Mesenchymal stem cell (in vitro differentiated cells and primary cell): ENCODE measurements around the gene KNTC1.
"Not testable (repeated sequence)": the region's sequence is repeated elsewhere in the genome, so short reads cannot be mapped to it uniquely, and the experiment has no call there.

Experiments used
- DNase-seq: peaks from one replicate; pipeline ENCODE4 v3.0.0-alpha.2; 2013
- H2AFZ ChIP-seq: one replicate; pipeline ENCODE4 v1.6.1; 2013; ENCODE audit warnings: low read depth, mild to moderate bottlenecking, control low read depth, inconsistent platforms, low read length, moderate library complexity
- H2AK5ac ChIP-seq: 2 replicates; pipeline ENCODE4 v1.6.1; 2013; ENCODE audit warnings: low read length, moderate library complexity, mild to moderate bottlenecking, inconsistent platforms; ENCODE audit not compliant: severe bottlenecking
- H2BK120ac ChIP-seq: one replicate; pipeline ENCODE4 v1.6.1; 2013; ENCODE audit warnings: low read depth, mild to moderate bottlenecking, inconsistent platforms, low read length, moderate library complexity
- H2BK12ac ChIP-seq, 2 experiments: one replicate each; pipeline ENCODE4 v1.6.1; 2013; ENCODE audit warnings: inconsistent platforms in 2 of 2, low read length in 2 of 2, mild to moderate bottlenecking in 2 of 2, moderate library complexity in 2 of 2, control low read depth in 1 of 2
- H2BK15ac ChIP-seq: one replicate; pipeline ENCODE4 v1.6.1; 2013; ENCODE audit warnings: mild to moderate bottlenecking, low read depth, inconsistent platforms; ENCODE audit not compliant: poor library complexity, severe bottlenecking
- H2BK5ac ChIP-seq: 2 replicates; pipeline ENCODE4 v1.6.1; 2013; ENCODE audit warnings: low read depth, mild to moderate bottlenecking, low read length, control low read depth, inconsistent platforms; ENCODE audit not compliant: poor library complexity, severe bottlenecking
- H3K14ac ChIP-seq, 2 experiments: one replicate each; pipeline ENCODE4 v1.6.1; 2013; ENCODE audit warnings: inconsistent platforms in 2 of 2, low read length in 2 of 2, control low read depth in 1 of 2, mild to moderate bottlenecking in 1 of 2, moderate library complexity in 1 of 2
- H3K18ac ChIP-seq, 2 experiments: one replicate each; pipeline ENCODE4 v1.6.1; 2013; ENCODE audit warnings: inconsistent platforms in 2 of 2, low read length in 2 of 2, control low read depth in 1 of 2, low read depth in 1 of 2, mild to moderate bottlenecking in 1 of 2
- H3K23ac ChIP-seq, 2 experiments: one replicate each; pipeline ENCODE4 v1.6.1; 2013; ENCODE audit warnings: inconsistent platforms in 2 of 2, low read length in 2 of 2, mild to moderate bottlenecking in 2 of 2, moderate library complexity in 2 of 2, control low read depth in 1 of 2
- H3K27ac ChIP-seq: 2 replicates; pipeline ENCODE4 v1.5.1; 2013; ENCODE audit warnings: mild to moderate bottlenecking, moderate library complexity, low read length, control low read depth, inconsistent platforms; ENCODE audit not compliant: poor library complexity, severe bottlenecking
- H3K27me3 ChIP-seq, 2 experiments: 2 replicates each; pipeline versions ENCODE4 v1.6.1 to v1.7.0; 2013; ENCODE audit warnings: low read length in 2 of 2, mild to moderate bottlenecking in 2 of 2, moderate library complexity in 2 of 2, control low read depth in 1 of 2, inconsistent platforms in 1 of 2; ENCODE audit not compliant: control insufficient read depth in 1 of 2, insufficient read depth in 1 of 2
- H3K36me3 ChIP-seq, 2 experiments: 2 replicates each; pipeline versions ENCODE4 v1.6.1 to v1.7.0; 2013; ENCODE audit warnings: low read length in 2 of 2, control low read depth in 1 of 2, inconsistent platforms in 1 of 2, low read depth in 1 of 2, mild to moderate bottlenecking in 1 of 2; ENCODE audit not compliant: insufficient read depth in 2 of 2, control insufficient read depth in 1 of 2
- H3K4ac ChIP-seq, 2 experiments: one replicate each; pipeline ENCODE4 v1.6.1; 2013; ENCODE audit warnings: inconsistent platforms in 2 of 2, low read length in 2 of 2, mild to moderate bottlenecking in 2 of 2, moderate library complexity in 2 of 2, control low read depth in 1 of 2, low read depth in 1 of 2
- H3K4me1 ChIP-seq: 2 replicates; pipeline ENCODE4 v1.6.1; 2013; ENCODE audit warnings: low read depth, low read length, control low read depth; ENCODE audit not compliant: control insufficient read depth, insufficient read depth
- H3K4me2 ChIP-seq: 2 replicates; pipeline ENCODE4 v1.6.1; 2013; ENCODE audit warnings: low read length, mild to moderate bottlenecking, inconsistent platforms; ENCODE audit not compliant: poor library complexity, severe bottlenecking
- H3K4me3 ChIP-seq, 2 experiments: 2 replicates each; pipeline versions ENCODE4 v1.5.1 to v1.7.0; 2013; ENCODE audit warnings: low read length in 2 of 2, mild to moderate bottlenecking in 2 of 2, control low read depth in 1 of 2, low read depth in 1 of 2; ENCODE audit not compliant: insufficient read depth in 1 of 2
- H3K79me1 ChIP-seq: replicated peaks from 2 replicates; pipeline ENCODE4 v1.6.1; 2013; ENCODE audit warnings: mild to moderate bottlenecking, control low read depth, low read length, inconsistent platforms; ENCODE audit not compliant: poor library complexity, severe bottlenecking
- H3K9ac ChIP-seq: 2 replicates; pipeline ENCODE4 v1.7.0; 2013; ENCODE audit warnings: mild to moderate bottlenecking, low read length, moderate library complexity
- H3K9me3 ChIP-seq: 2 replicates; pipeline ENCODE4 v1.7.0; 2013; ENCODE audit warnings: mild to moderate bottlenecking, low read length; ENCODE audit not compliant: control insufficient read depth
- H4K8ac ChIP-seq: one replicate; pipeline ENCODE4 v1.6.1; 2013; ENCODE audit warnings: inconsistent platforms, mild to moderate bottlenecking, low read length, moderate library complexity
- H4K91ac ChIP-seq: one replicate; pipeline ENCODE4 v1.6.1; 2013; ENCODE audit warnings: mild to moderate bottlenecking, low read length, inconsistent platforms
- WGBS: methylation state at CpG from one replicate; pipeline ENCODE4 v1.1.7; 2013; ENCODE audit warnings: mixed read lengths; 5-methylcytosine and 5-hydroxymethylcytosine counted together

Gene KNTC1

DNA sequence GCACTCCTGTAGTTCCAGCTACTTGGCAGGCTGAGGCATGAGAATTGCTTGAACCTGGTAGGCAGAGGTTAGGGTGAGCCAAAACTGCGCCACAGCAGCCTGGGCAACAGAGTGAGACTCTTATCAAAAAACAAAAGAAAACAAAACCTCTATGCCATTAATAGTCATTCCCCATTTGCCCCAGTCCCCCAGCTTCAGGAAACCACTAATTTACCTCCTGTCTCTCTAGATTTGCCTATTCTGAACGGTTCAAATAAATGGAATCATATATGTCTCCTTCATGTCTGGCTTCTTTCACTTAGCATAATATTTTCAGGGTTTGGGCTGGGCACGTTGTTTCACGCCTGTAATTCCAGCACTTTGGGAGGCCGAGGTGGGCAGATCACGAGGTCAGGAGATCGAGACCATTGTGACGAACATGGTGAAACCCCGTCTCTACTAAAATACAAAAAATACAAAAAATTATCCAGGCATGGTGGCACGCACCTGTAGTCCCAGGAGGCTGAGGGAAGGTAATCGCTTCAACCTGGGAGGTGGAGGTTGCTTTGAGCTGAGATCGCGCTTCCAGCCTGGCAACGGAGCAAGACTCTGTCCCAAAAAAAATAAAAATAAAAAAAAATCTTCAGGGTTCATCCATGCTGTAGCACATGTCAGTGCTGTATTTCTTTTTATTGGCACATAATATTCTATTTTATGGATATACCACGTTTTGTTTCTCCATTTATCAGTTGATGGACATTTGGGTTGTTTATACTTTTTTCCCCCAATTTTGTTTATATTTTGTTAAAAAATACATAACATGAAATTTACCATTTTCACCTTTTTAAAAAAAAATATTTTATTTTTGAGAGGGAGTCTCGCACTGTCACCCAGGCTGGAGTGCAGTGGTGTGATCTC lies 31.9 kb downstream of the KNTC1 start:
- Histone ChIP-seq H4K8ac (no peak overlapping the region), H2BK5ac (no peak overlapping the region), H3K27ac (no peak overlapping the region), H3K27me3 (no peaks in the 10 kb centered on the region), H3K23ac (no peak overlapping the region), H3K4me3 (no peak overlapping the region), H3K9me3 (no peaks in the 10 kb centered on the region), H3K36me3 (peaks cover 3 to 35% of the 10 kb centered on the region in 2 experiments), H3K4me1 (no peaks in the 10 kb centered on the region), H3K4ac (no peak overlapping the region), H3K14ac (no peak overlapping the region), H2BK120ac (no peak overlapping the region), H3K4me2 (no peak overlapping the region), H2AK5ac (no peak overlapping the region), H3K9ac (no peak overlapping the region), H2AFZ (no peak overlapping the region), H3K79me1 (peaks cover 4% of the 10 kb centered on the region), H3K18ac (no peak overlapping the region), H2BK12ac (no peak overlapping the region), H4K91ac (no peak overlapping the region), H2BK15ac (no peak overlapping the region)
- DNase-seq, result no peak
- WGBS, result over 99% methylated on average over 7 of the region's 16 CpGs

- no peak overlapping the region for H3K23ac ChIP-seq
- H3K9ac ChIP-seq, result no peak overlapping the region
- H3K79me1 ChIP-seq, result peaks cover 3% of the 10 kb centered on the region
- H3K14ac ChIP-seq, result no peak overlapping the region
- no peak overlapping the region for H4K8ac ChIP-seq
- no peaks in the 10 kb centered on the region for H3K9me3 ChIP-seq
- no peak overlapping the region for H3K18ac ChIP-seq
- no peak overlapping the region for H2BK120ac ChIP-seq
- no peak overlapping the region for H2BK15ac ChIP-seq
- peaks cover 3 to 29% of the 10 kb centered on the region in 2 experiments for H3K36me3 ChIP-seq
- H2AK5ac ChIP-seq, result no peak overlapping the region
- H3K27ac ChIP-seq, result no peak overlapping the region
- H3K4ac ChIP-seq, result no peak overlapping the region
- H4K91ac ChIP-seq, result no peak overlapping the region
- H2BK5ac ChIP-seq, result no peak overlapping the region
- 98% methylated on average over 3 of the region's 3 CpGs for WGBS
- H2AFZ ChIP-seq, result no peak overlapping the region
- no peaks in the 10 kb centered on the region for H3K27me3 ChIP-seq
- H3K4me1 ChIP-seq, result no peaks in the 10 kb centered on the region
- no peak overlapping the region for H3K4me2 ChIP-seq
- H2BK12ac ChIP-seq, result no peak overlapping the region
- no peak for DNase-seq
- H3K4me3 ChIP-seq, result no peak overlapping the region
Observed at GRCh38 chr12:122560138-122560537, 33.1 kb downstream of the KNTC1 start.

DNA sequence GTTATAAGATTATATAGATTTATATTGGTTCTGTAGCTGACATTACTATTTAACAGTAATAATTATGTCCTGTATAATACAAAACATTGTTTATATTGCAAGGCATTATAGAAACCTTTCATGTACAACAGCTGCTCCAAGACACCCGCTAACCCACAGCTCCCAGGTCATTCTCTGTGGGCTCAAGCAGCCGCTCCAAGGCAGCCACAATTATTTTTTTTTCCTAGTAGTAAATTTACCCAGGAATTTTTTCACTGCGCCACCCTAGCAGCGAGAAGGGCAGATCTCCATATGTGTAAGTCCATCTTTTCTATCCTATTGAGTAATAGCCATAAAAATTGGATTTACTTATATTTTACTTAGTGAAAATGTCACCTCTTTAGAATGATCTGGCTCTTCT lies 36.3 kb downstream of the KNTC1 start:
- H4K8ac ChIP-seq, result no peak overlapping the region
- no peak overlapping the region for H3K9ac ChIP-seq
- WGBS, result 96% methylated on average over 2 of the region's 4 CpGs
- H2BK15ac ChIP-seq, result no peak overlapping the region
- H2BK12ac ChIP-seq, result no peak overlapping the region
- H3K4me2 ChIP-seq, result no peak overlapping the region
- H2BK120ac ChIP-seq, result no peak overlapping the region
- H3K4me3 ChIP-seq, result no peak overlapping the region
- no peak overlapping the region for H3K14ac ChIP-seq
- no peak overlapping the region for H2BK5ac ChIP-seq
- H3K4me1 ChIP-seq, result no peaks in the 10 kb centered on the region
- no peak overlapping the region for H3K18ac ChIP-seq
- peaks cover 0 to 16% of the 10 kb centered on the region in 2 experiments for H3K36me3 ChIP-seq
- no peak overlapping the region for H2AK5ac ChIP-seq
- no peak overlapping the region for H4K91ac ChIP-seq
- no peak overlapping the region for H3K27ac ChIP-seq
- H3K27me3 ChIP-seq, result no peaks in the 10 kb centered on the region
- no peak overlapping the region for H2AFZ ChIP-seq
- H3K4ac ChIP-seq, result no peak overlapping the region
- no peak overlapping the region for H3K23ac ChIP-seq
- no peaks in the 10 kb centered on the region for H3K79me1 ChIP-seq
- no peaks in the 10 kb centered on the region for H3K9me3 ChIP-seq
- no peak for DNase-seq

DNA sequence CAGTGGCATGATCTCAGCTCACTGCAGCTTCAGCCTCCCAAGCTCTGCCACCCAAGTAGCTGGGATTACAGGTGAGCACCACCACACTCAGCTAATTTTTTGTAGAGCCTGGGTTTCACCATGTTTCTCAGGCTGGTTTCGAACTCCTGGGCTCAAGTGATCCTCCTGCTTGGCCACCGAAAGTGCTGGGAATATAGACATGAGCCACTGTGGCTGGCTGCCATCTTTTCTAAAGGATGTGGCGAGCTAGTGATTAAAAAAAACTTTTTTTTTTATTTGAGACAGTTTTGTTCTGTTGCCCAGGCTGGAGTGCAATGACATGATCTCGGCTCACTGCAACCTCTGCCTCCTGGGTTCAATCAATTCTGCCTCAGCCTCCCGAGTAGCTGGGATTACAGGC lies 39.8 kb downstream of the KNTC1 start:
- not testable (repeated sequence) for H3K4me2 ChIP-seq, H2BK5ac ChIP-seq, H3K4me3 ChIP-seq, DNase-seq, H2AK5ac ChIP-seq, H3K79me1 ChIP-seq, H2AFZ ChIP-seq, H3K27ac ChIP-seq, H4K91ac ChIP-seq, H3K4ac ChIP-seq, H4K8ac ChIP-seq, H3K9me3 ChIP-seq, H2BK12ac ChIP-seq, H3K27me3 ChIP-seq, H3K4me1 ChIP-seq, H2BK120ac ChIP-seq, H3K23ac ChIP-seq, H3K18ac ChIP-seq, H3K9ac ChIP-seq, H2BK15ac ChIP-seq, H3K14ac ChIP-seq
- H3K36me3 ChIP-seq, result peaks cover 0 to 27% of the 10 kb centered on the region in 2 experiments
- 94% methylated on average over 5 of the region's 5 CpGs for WGBS
